ENCODE measurements around the gene LAP3. TPM values are rescaled to one million over a fixed set of nuclear protein-coding genes. Genes with fewer than 3 reads are reported as not detected.

LAP3 gene
- total RNA-seq, 1 donor from 2014 or later, result 52.7 TPM

DNA sequence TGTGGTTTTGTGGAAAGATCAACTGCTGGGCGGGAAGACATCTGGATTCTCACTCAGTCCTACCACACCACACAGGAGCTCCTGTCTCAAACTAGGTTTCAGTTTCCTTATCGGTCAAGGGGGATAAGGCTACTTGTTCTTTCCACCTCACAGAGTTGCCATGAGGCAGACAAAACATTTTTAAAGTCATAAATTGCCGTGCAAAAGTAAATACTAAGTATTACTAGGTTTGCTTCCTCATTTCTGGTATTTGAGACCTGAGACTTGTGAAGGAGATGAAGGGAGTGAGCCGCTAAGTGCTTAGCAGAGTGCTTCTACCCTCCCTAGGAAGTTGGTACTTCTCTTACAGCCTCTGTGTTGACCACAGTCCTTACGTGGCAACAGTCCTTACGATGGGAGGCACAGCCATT is 1.5 kb downstream of the LAP3 start:
- Histone ChIP-seq H3K36me3 (peaks cover 31% of the 10 kb centered on the region), H3K27ac (replicated peaks) (peak overlapping the region; percentile 98), H3K4me1 (peaks cover 62% of the 10 kb centered on the region), H3K9me3 (replicated peaks) (no peaks in the 10 kb centered on the region), H3K4me3 (peak overlapping the region; percentile 97), H3K27me3 (ENCODE audit: low read depth) (no peaks in the 10 kb centered on the region)
- intact Hi-C loops (cut with micrococcal nuclease), result no loop called here
- no peak for DNase-seq
- TF ChIP-seq, protein P1, sequence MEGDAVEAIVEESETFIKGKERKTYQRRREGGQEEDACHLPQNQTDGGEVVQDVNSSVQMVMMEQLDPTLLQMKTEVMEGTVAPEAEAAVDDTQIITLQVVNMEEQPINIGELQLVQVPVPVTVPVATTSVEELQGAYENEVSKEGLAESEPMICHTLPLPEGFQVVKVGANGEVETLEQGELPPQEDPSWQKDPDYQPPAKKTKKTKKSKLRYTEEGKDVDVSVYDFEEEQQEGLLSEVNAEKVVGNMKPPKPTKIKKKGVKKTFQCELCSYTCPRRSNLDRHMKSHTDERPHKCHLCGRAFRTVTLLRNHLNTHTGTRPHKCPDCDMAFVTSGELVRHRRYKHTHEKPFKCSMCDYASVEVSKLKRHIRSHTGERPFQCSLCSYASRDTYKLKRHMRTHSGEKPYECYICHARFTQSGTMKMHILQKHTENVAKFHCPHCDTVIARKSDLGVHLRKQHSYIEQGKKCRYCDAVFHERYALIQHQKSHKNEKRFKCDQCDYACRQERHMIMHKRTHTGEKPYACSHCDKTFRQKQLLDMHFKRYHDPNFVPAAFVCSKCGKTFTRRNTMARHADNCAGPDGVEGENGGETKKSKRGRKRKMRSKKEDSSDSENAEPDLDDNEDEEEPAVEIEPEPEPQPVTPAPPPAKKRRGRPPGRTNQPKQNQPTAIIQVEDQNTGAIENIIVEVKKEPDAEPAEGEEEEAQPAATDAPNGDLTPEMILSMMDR (IDR thresholded peaks at IDR 0.05; ENCODE audit: borderline replicate concordance), result no peak

DNA sequence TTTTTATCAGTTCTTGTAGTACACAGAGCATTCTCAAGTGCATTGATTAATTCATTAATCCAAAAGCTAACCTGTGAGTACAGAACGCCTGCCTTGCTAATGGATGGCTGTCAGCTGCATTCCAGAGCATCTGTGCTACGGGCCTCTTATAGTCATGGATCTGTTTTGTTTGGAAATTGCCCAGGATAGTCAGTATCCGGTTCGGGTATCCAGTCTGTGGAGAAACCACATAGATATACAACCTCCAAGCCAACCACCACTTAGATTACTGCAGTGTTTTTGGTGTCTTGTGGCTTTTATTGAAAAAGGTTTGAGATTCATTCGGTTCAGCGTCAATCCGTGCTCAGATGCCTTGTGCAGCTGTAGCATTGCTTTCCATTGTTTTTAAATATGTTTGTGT is 4.0 kb downstream of the LAP3 start:
- H3K27me3 ChIP-seq (ENCODE audit: low read depth), result no peaks in the 10 kb centered on the region
- H3K36me3 ChIP-seq, result peaks cover 56% of the 10 kb centered on the region
- TF ChIP-seq, protein P1 (IDR thresholded peaks at IDR 0.05; ENCODE audit: borderline replicate concordance), result no peak
- DNase-seq, result no peak
- no peaks in the 10 kb centered on the region for H3K9me3 ChIP-seq (replicated peaks)
- H3K4me1 ChIP-seq, result peaks cover 62% of the 10 kb centered on the region
- H3K27ac ChIP-seq (replicated peaks), result peak overlapping the region; percentile 98
- intact Hi-C loops (cut with micrococcal nuclease), result no loop called here
- peak overlapping the region; percentile 29 for H3K4me3 ChIP-seq

DNA sequence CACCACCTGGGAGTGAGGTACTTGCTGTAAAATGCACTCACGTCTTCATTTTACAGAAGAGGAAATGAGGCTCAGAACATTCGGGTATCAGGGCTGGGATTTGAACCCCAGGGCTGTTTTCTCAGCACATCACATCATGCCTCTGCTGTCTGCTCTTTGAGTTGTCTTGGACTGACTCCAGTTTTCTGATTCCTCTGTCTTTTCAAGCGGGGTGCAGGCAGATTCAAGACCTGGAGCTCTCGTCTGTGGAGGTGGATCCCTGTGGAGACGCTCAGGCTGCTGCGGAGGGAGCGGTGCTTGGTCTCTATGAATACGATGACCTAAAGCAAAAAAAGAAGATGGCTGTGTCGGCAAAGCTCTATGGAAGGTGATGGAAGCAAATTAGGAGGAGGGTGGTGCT is 6.3 kb downstream of the LAP3 start:
- Histone ChIP-seq H3K27ac (replicated peaks) (no peak overlapping the region), H3K9me3 (replicated peaks) (no peaks in the 10 kb centered on the region), H3K36me3 (peaks cover 78% of the 10 kb centered on the region), H3K27me3 (ENCODE audit: low read depth) (no peaks in the 10 kb centered on the region), H3K4me1 (peaks cover 52% of the 10 kb centered on the region), H3K4me3 (no peak overlapping the region)
- TF ChIP-seq, protein P1 (IDR thresholded peaks at IDR 0.05; ENCODE audit: borderline replicate concordance), result no peak
- intact Hi-C loops (cut with micrococcal nuclease), result no loop called here
- DNase-seq, result no peak

DNA sequence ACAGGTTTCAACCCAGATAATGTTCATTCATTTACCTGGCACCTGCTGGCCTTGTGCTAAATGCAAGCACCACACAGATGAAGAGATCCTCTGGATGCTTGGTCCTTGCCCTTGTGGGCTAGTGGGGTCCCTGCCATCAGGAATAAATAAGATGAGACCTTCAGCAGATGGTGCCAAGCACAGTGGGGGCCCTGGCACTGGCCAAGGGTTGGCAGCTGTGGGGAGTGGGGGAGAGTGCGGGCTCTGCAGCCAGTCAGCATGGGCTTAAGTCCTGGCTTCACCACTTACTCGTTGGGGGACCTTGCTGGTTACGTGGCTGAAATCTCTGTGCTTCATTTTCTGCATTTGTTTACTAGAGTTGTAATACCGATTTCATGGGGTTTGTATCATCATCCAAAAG is 6.9 kb downstream of the LAP3 start:
- Histone ChIP-seq H3K27ac (replicated peaks) (no peak overlapping the region), H3K36me3 (peaks cover 85% of the 10 kb centered on the region), H3K4me3 (no peak overlapping the region), H3K27me3 (ENCODE audit: low read depth) (no peaks in the 10 kb centered on the region), H3K9me3 (replicated peaks) (no peaks in the 10 kb centered on the region), H3K4me1 (peaks cover 46% of the 10 kb centered on the region)
- DNase-seq, result no peak
- TF ChIP-seq, protein P1 (IDR thresholded peaks at IDR 0.05; ENCODE audit: borderline replicate concordance), result no peak
- intact Hi-C loops (cut with micrococcal nuclease), result no loop called here

DNA sequence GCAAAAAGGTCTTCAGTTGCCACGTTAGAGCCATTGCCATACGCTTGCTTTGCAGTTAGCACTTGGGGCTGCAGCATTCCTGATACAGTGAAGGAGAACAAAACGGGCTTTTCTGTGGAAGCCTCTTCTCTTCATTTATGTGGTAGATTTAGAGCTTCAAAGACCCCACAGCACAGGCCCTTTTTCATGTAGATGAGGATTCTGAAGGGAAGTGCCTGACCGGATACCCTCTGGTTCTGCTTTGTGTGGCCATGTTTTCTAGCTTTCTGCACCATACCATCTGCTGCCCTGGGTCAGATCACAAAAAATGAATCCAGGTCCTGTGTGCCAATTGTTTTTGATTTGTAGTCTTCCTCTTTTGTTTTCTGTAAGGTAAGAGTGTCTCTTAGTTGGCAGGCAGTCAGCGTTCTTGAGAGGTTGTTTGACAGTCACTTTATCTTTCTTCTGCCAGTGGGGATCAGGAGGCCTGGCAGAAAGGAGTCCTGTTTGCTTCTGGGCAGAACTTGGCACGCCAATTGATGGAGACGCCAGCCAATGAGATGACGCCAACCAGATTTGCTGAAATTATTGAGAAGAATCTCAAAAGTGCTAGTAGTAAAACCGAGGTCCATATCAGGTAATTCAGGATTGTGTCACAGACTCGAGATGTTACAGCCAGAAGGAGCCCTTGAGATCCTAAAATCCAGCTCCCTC is 7.7 kb downstream of the LAP3 start:
- no peak for DNase-seq
- Histone ChIP-seq H3K27ac (replicated peaks) (no peak overlapping the region), H3K4me1 (peaks cover 38% of the 10 kb centered on the region), H3K27me3 (ENCODE audit: low read depth) (no peaks in the 10 kb centered on the region), H3K4me3 (no peak overlapping the region), H3K9me3 (replicated peaks) (no peaks in the 10 kb centered on the region), H3K36me3 (peaks cover 92% of the 10 kb centered on the region)
- intact Hi-C loops (cut with micrococcal nuclease), result no loop called here
- TF ChIP-seq, protein P1 (IDR thresholded peaks at IDR 0.05; ENCODE audit: borderline replicate concordance), result no peak

Measured in left ventricle myocardium inferior (tissue), 1 donor.